Loucy (cell line): ENCODE data around the gene SP2.

Source experiments
- H2AFZ ChIP-seq: fragments of 200-600 bp; sonication (generic); 2 replicates; pipeline ENCODE4 v1.6.0; 2016; ENCODE audit warnings: antibody characterized with exemption, mild to moderate bottlenecking, low read length, moderate library complexity
- H3F3A ChIP-seq: fragments of 200-600 bp; 2 replicates; pipeline ENCODE4 v1.6.0; 2016; ENCODE audit warnings: antibody characterized with exemption, low read depth, mild to moderate bottlenecking
- H3K27me3 ChIP-seq: fragments of 200-600 bp; sonication (generic); 2 replicates; pipeline ENCODE4 v1.6.1; 2014; ENCODE audit warnings: low read length, mild to moderate bottlenecking; ENCODE audit not compliant: insufficient read depth, poor library complexity, severe bottlenecking
- H3K36me3 ChIP-seq: fragments of 200-600 bp; sonication (generic); 2 replicates; pipeline ENCODE4 v1.6.1; 2016; ENCODE audit warnings: low read length; ENCODE audit not compliant: insufficient read depth
- H3K4me1 ChIP-seq: fragments of 200-600 bp; sonication (generic); 2 replicates; pipeline ENCODE4 v1.5.1; 2014; ENCODE audit warnings: low read length, mild to moderate bottlenecking; ENCODE audit not compliant: insufficient read depth, poor library complexity, severe bottlenecking
- H3K4me2 ChIP-seq: fragments of 200-600 bp; sonication (generic); 2 replicates; pipeline ENCODE4 v1.6.0; 2014; ENCODE audit warnings: antibody characterized with exemption, low read length, low read depth, mild to moderate bottlenecking; ENCODE audit not compliant: poor library complexity, severe bottlenecking
- H3K4me3 ChIP-seq: fragments of 200-600 bp; sonication (generic); 2 replicates; pipeline ENCODE4 v1.5.1; 2014; ENCODE audit warnings: low read length, mild to moderate bottlenecking, mixed read lengths; ENCODE audit not compliant: poor library complexity, severe bottlenecking
- H3K79me2 ChIP-seq: fragments of 200-600 bp; sonication (generic); 2 replicates; pipeline ENCODE4 v1.6.1; 2014; ENCODE audit warnings: low read length; ENCODE audit not compliant: insufficient read depth
- H3K9ac ChIP-seq: fragments of 200-600 bp; sonication (generic); 2 replicates; pipeline ENCODE4 v1.6.0; 2014; ENCODE audit warnings: mild to moderate bottlenecking, low read depth, low read length, moderate library complexity; ENCODE audit not compliant: poor library complexity, severe bottlenecking
- H3K9me2 ChIP-seq: fragments of 200-600 bp; sonication (generic); replicated peaks from 2 replicates; pipeline ENCODE4 v1.6.1; 2016; ENCODE audit warnings: low read depth, low read length, mixed read lengths
- H3K9me3 ChIP-seq: fragments of 200-600 bp; sonication (generic); 2 replicates; pipeline ENCODE4 v1.6.1; 2014; ENCODE audit warnings: mild to moderate bottlenecking, antibody characterized with exemption, low read length, low read depth; ENCODE audit not compliant: insufficient read depth
- H4K20me1 ChIP-seq: fragments of 200-600 bp; sonication (generic); 2 replicates; pipeline ENCODE4 v1.6.0; 2014; ENCODE audit warnings: antibody characterized with exemption, low read length, mild to moderate bottlenecking; ENCODE audit not compliant: insufficient read depth, poor library complexity, severe bottlenecking
- CTCF ChIP-seq: fragments of 200-600 bp; sonication (generic); conservative IDR thresholded peaks from 2 replicates; pipeline ENCODE4 v1.5.1; 2014; ENCODE audit warnings: mild to moderate bottlenecking, antibody characterized with exemption, low read length
- EZH2phosphoT487 ChIP-seq: fragments of 200-600 bp; IDR thresholded peaks from 2 replicates; pipeline ENCODE4 v1.6.1; 2018; ENCODE audit warnings: antibody characterized with exemption, mild to moderate bottlenecking, moderate library complexity, borderline replicate concordance

SP2 gene

GRCh38 chr17:47883589-47884426, 12.2 kb upstream of the SP2 start:
- TF ChIP-seq EZH2phosphoT487 = no peak
- no peak for TF ChIP-seq CTCF
- H3K36me3 ChIP-seq = no peaks in the 10 kb centered on the region
- no peak overlapping the region for H3K4me2 ChIP-seq
- no peak overlapping the region for H2AFZ ChIP-seq
- H3K27me3 ChIP-seq = no peaks in the 10 kb centered on the region
- H4K20me1 ChIP-seq = no peaks in the 10 kb centered on the region
- no peaks in the 10 kb centered on the region for H3K79me2 ChIP-seq
- no peaks in the 10 kb centered on the region for H3K9me3 ChIP-seq
- H3K9ac ChIP-seq = no peak overlapping the region
- H3K9me2 ChIP-seq = no peaks in the 10 kb centered on the region
- H3F3A ChIP-seq = no peaks in the 10 kb centered on the region
- H3K4me1 ChIP-seq = no peaks in the 10 kb centered on the region
- H3K4me3 ChIP-seq = no peak overlapping the region

GRCh38 chr17:47884427-47884740, 11.7 kb upstream of the SP2 start:
- TF ChIP-seq EZH2phosphoT487 (no peak), CTCF (no peak)
- Histone ChIP-seq H4K20me1 (no peaks in the 10 kb centered on the region), H3K4me1 (no peaks in the 10 kb centered on the region), H3K27me3 (no peaks in the 10 kb centered on the region), H2AFZ (no peak overlapping the region), H3F3A (no peaks in the 10 kb centered on the region), H3K4me2 (no peak overlapping the region), H3K9me2 (no peaks in the 10 kb centered on the region), H3K4me3 (no peak overlapping the region), H3K9ac (no peak overlapping the region), H3K79me2 (no peaks in the 10 kb centered on the region), H3K36me3 (no peaks in the 10 kb centered on the region), H3K9me3 (no peaks in the 10 kb centered on the region)

GRCh38 chr17:47884905-47885730, 10.9 kb upstream of the SP2 start:
- TF ChIP-seq CTCF (no peak), EZH2phosphoT487 (no peak)
- Histone ChIP-seq H3K4me1 (no peaks in the 10 kb centered on the region), H3K4me2 (no peak overlapping the region), H4K20me1 (no peaks in the 10 kb centered on the region), H3K9ac (no peak overlapping the region), H3K36me3 (no peaks in the 10 kb centered on the region), H3F3A (no peaks in the 10 kb centered on the region), H3K79me2 (no peaks in the 10 kb centered on the region), H3K27me3 (no peaks in the 10 kb centered on the region), H3K9me3 (no peaks in the 10 kb centered on the region), H3K4me3 (no peak overlapping the region), H2AFZ (no peak overlapping the region; the same call in 1 of the 2 replicates), H3K9me2 (no peaks in the 10 kb centered on the region)
